Measurements from ENCODE around the gene PIP5K1B. TPM values are rescaled to one million over a fixed set of nuclear protein-coding genes. Genes with fewer than 3 reads are reported as not detected.

Gene PIP5K1B
- total and polyA plus RNA-seq, 2 of the 13 experiments (the other 11 are each of a cell fraction or from before 2014, with no cell fraction given), result 15.8 to 17.5 TPM

- TF ChIP-seq SIN3A (IDR thresholded peaks at IDR 0.05; ENCODE audit: borderline replicate concordance, low read depth, low read length), result 0 out of 2 replicates have a peak, but pooled peaks have one; percentile 44
- TF ChIP-seq ETV5 (CRISPR knock-in tag; IDR thresholded peaks at IDR 0.05; ENCODE audit: borderline replicate concordance), result peak; percentile 25; the same call in 1 of the 2 replicates
- no peak for TF ChIP-seq ZBTB42 (CRISPR knock-in tag; IDR thresholded peaks at IDR 0.05)
- TF ChIP-seq, protein P1, sequence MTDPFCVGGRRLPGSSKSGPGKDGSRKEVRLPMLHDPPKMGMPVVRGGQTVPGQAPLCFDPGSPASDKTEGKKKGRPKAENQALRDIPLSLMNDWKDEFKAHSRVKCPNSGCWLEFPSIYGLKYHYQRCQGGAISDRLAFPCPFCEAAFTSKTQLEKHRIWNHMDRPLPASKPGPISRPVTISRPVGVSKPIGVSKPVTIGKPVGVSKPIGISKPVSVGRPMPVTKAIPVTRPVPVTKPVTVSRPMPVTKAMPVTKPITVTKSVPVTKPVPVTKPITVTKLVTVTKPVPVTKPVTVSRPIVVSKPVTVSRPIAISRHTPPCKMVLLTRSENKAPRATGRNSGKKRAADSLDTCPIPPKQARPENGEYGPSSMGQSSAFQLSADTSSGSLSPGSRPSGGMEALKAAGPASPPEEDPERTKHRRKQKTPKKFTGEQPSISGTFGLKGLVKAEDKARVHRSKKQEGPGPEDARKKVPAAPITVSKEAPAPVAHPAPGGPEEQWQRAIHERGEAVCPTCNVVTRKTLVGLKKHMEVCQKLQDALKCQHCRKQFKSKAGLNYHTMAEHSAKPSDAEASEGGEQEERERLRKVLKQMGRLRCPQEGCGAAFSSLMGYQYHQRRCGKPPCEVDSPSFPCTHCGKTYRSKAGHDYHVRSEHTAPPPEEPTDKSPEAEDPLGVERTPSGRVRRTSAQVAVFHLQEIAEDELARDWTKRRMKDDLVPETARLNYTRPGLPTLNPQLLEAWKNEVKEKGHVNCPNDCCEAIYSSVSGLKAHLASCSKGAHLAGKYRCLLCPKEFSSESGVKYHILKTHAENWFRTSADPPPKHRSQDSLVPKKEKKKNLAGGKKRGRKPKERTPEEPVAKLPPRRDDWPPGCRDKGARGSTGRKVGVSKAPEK (CRISPR knock-in tag; IDR thresholded peaks at IDR 0.05; ENCODE audit: borderline replicate concordance), result peak; percentile 48; the same call in 1 of the 2 replicates
- TF ChIP-seq, protein P2, sequence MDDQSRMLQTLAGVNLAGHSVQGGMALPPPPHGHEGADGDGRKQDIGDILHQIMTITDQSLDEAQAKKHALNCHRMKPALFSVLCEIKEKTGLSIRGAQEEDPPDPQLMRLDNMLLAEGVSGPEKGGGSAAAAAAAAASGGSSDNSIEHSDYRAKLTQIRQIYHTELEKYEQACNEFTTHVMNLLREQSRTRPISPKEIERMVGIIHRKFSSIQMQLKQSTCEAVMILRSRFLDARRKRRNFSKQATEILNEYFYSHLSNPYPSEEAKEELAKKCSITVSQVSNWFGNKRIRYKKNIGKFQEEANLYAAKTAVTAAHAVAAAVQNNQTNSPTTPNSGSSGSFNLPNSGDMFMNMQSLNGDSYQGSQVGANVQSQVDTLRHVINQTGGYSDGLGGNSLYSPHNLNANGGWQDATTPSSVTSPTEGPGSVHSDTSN (CRISPR knock-in tag; IDR thresholded peaks at IDR 0.05; ENCODE audit: borderline replicate concordance), result no peak
- TF ChIP-seq FOXK1 (CRISPR knock-in tag; IDR thresholded peaks at IDR 0.05; ENCODE audit: borderline replicate concordance, low read depth), result peak; percentile 48; the same call in 1 of the 2 replicates
- no peak for TF ChIP-seq ZNF879 (CRISPR knock-in tag; IDR thresholded peaks at IDR 0.05)
- TF ChIP-seq MIER3 (CRISPR knock-in tag; IDR thresholded peaks at IDR 0.05; ENCODE audit: borderline replicate concordance), result no peak
- TF ChIP-seq ZNF350 (CRISPR knock-in tag; IDR thresholded peaks at IDR 0.05; ENCODE audit: borderline replicate concordance, low read depth), result peak; percentile 52; the same call in 1 of the 2 replicates
- no peak for TF ChIP-seq MEIS1 (CRISPR knock-in tag; IDR thresholded peaks at IDR 0.05; ENCODE audit: borderline replicate concordance)
- TF ChIP-seq SKI (IDR thresholded peaks at IDR 0.05; ENCODE audit: partially characterized antibody), result peak; percentile 15
- no peak; the same call in 1 of the 2 replicates for TF ChIP-seq HDAC1 (CRISPR knock-in tag; IDR thresholded peaks at IDR 0.05)
- no peak for TF ChIP-seq TSC22D2 (CRISPR knock-in tag; IDR thresholded peaks at IDR 0.05; ENCODE audit: borderline replicate concordance)
- no peak for TF ChIP-seq ZNF790 (CRISPR knock-in tag; IDR thresholded peaks at IDR 0.05; ENCODE audit: borderline replicate concordance)
- TF ChIP-seq EEA1 (CRISPR knock-in tag; IDR thresholded peaks at IDR 0.05; ENCODE audit: borderline replicate concordance), result no peak
- TF ChIP-seq NR2F2 (IDR thresholded peaks at IDR 0.05; ENCODE audit: borderline replicate concordance, low read depth), result no peak
- TF ChIP-seq ZNF142 (CRISPR knock-in tag; IDR thresholded peaks at IDR 0.05), result no peak
- no peak for TF ChIP-seq RFX3 (CRISPR knock-in tag; IDR thresholded peaks at IDR 0.05)
Observed at GRCh38 chr9:68705531-68706362, 707 bp downstream of the PIP5K1B start (continued).
